DND-41 (cell line): Measurements from ENCODE around the gene RAD51AP1.

Source experiments
- ATAC-seq: fragments of 200-7000 bp; cut with Tn5 transposase; 3 replicates; pipeline ENCODE4 v1.9.1; 2021; ENCODE audit warnings: low read depth; ENCODE audit not compliant: insufficient read depth
- DNase-seq: peaks from one replicate; pipeline ENCODE4 v3.0.0-alpha.2; 2020
- H2AFZ ChIP-seq: 2 replicates; pipeline ENCODE4 v1.6.0; 2012; ENCODE audit warnings: low read depth, low read length
- H3K27ac ChIP-seq: 2 replicates; pipeline ENCODE4 v1.5.1; 2012; ENCODE audit warnings: low read length, inconsistent platforms
- H3K27me3 ChIP-seq: fragments of 200-600 bp; sonication (generic); 2 replicates; pipeline ENCODE4 v1.6.0; 2012; ENCODE audit warnings: low read length, mild to moderate bottlenecking, inconsistent platforms; ENCODE audit not compliant: insufficient read depth, poor library complexity
- H3K36me3 ChIP-seq: 2 replicates; pipeline ENCODE4 v1.5.1; 2012; ENCODE audit warnings: low read length, inconsistent platforms; ENCODE audit not compliant: insufficient read depth
- H3K4me1 ChIP-seq: 2 replicates; pipeline ENCODE4 v1.5.1; 2012; ENCODE audit warnings: mild to moderate bottlenecking, low read length; ENCODE audit not compliant: insufficient read depth
- H3K4me2 ChIP-seq: 2 replicates; pipeline ENCODE4 v1.6.0; 2012; ENCODE audit warnings: mild to moderate bottlenecking, moderate library complexity, low read length, inconsistent platforms; ENCODE audit not compliant: insufficient read depth
- H3K4me3 ChIP-seq, 2 experiments: fragments of 200-600 bp in 1 of 2; shearing (Covaris generic) in 1 of 2; 2 replicates each; pipeline ENCODE4 v1.5.1; 2012 to 2016; ENCODE audit warnings: inconsistent platforms in 2 of 2, low read length in 2 of 2, mild to moderate bottlenecking in 2 of 2, low read depth in 1 of 2, moderate library complexity in 1 of 2
- H3K79me2 ChIP-seq: 2 replicates; pipeline ENCODE4 v1.6.0; 2012; ENCODE audit warnings: low read length, inconsistent platforms; ENCODE audit not compliant: insufficient read depth
- H3K9ac ChIP-seq: 2 replicates; pipeline ENCODE4 v1.6.0; 2012; ENCODE audit warnings: low read depth, mild to moderate bottlenecking, inconsistent platforms, low read length, moderate library complexity
- H3K9me3 ChIP-seq: 2 replicates; pipeline ENCODE4 v1.5.1; 2012; ENCODE audit warnings: low read length, moderate library complexity, mild to moderate bottlenecking, inconsistent platforms; ENCODE audit not compliant: insufficient read depth, severe bottlenecking
- H4K20me1 ChIP-seq: 2 replicates; pipeline ENCODE4 v1.6.0; 2012; ENCODE audit warnings: low read length; ENCODE audit not compliant: insufficient read depth
- CTCF ChIP-seq: IDR thresholded peaks from 2 replicates; pipeline ENCODE4 v1.5.1; 2012; ENCODE audit warnings: borderline replicate concordance, low read length, moderate library complexity, mild to moderate bottlenecking; ENCODE audit not compliant: poor library complexity, severe bottlenecking; ENCODE audit errors: extremely low read depth
- EZH2 ChIP-seq: IDR thresholded peaks from 3 replicates; pipeline ENCODE4 v1.6.1; 2012; ENCODE audit warnings: borderline replicate concordance, low read depth, mild to moderate bottlenecking, moderate library complexity, low read length, inconsistent platforms; ENCODE audit not compliant: severe bottlenecking

RAD51AP1 gene

GRCh38 chr12:4586500-4586899 is 47.8 kb downstream of the RAD51AP1 start:
- Histone ChIP-seq H2AFZ (no peak overlapping the region), H3K4me3 (no peak overlapping the region), H3K9ac (no peak overlapping the region), H3K27me3 (no peaks in the 10 kb centered on the region), H3K4me2 (no peak overlapping the region), H3K79me2 (no peaks in the 10 kb centered on the region), H3K9me3 (no peaks in the 10 kb centered on the region), H4K20me1 (no peaks in the 10 kb centered on the region), H3K4me1 (no peaks in the 10 kb centered on the region), H3K36me3 (no peaks in the 10 kb centered on the region), H3K27ac (no peak overlapping the region)
- TF ChIP-seq CTCF (no peak), EZH2 (no peak)
- DNase-seq (no peak), ATAC-seq (no peak)

GRCh38 chr12:4587108-4587507 is 48.4 kb downstream of the RAD51AP1 start:
- Histone ChIP-seq H3K4me2 (no peak overlapping the region), H2AFZ (no peak overlapping the region), H3K36me3 (no peaks in the 10 kb centered on the region), H3K27me3 (no peaks in the 10 kb centered on the region), H3K9ac (no peak overlapping the region), H3K4me1 (no peaks in the 10 kb centered on the region), H3K27ac (no peak overlapping the region), H3K9me3 (no peaks in the 10 kb centered on the region), H4K20me1 (no peaks in the 10 kb centered on the region), H3K79me2 (no peaks in the 10 kb centered on the region), H3K4me3 (no peak overlapping the region)
- TF ChIP-seq EZH2 (no peak), CTCF (no peak)
- DNase-seq (no peak), ATAC-seq (no peak)

GRCh38 chr12:4588916-4589315 is 50.2 kb downstream of the RAD51AP1 start:
- H3K27ac ChIP-seq, result no peak overlapping the region
- no peak for ATAC-seq
- no peak overlapping the region for H3K9ac ChIP-seq
- H3K9me3 ChIP-seq, result no peaks in the 10 kb centered on the region
- no peaks in the 10 kb centered on the region for H3K79me2 ChIP-seq
- H2AFZ ChIP-seq, result no peak overlapping the region
- no peaks in the 10 kb centered on the region for H3K4me1 ChIP-seq
- DNase-seq, result no peak
- no peak overlapping the region for H3K4me3 ChIP-seq
- TF ChIP-seq EZH2 (no peak), CTCF (no peak)
- no peaks in the 10 kb centered on the region for H3K36me3 ChIP-seq
- H3K27me3 ChIP-seq, result no peaks in the 10 kb centered on the region
- H3K4me2 ChIP-seq, result no peak overlapping the region
- H4K20me1 ChIP-seq, result no peaks in the 10 kb centered on the region

- H3K9ac ChIP-seq, result no peak overlapping the region
- H4K20me1 ChIP-seq, result no peaks in the 10 kb centered on the region
- no peaks in the 10 kb centered on the region for H3K36me3 ChIP-seq
- no peaks in the 10 kb centered on the region for H3K9me3 ChIP-seq
- H3K4me3 ChIP-seq, result no peak overlapping the region
- no peak overlapping the region for H3K27ac ChIP-seq
- ATAC-seq (no peak), DNase-seq (no peak)
- no peak overlapping the region for H3K4me2 ChIP-seq
- H3K79me2 ChIP-seq, result no peaks in the 10 kb centered on the region
- no peak overlapping the region for H2AFZ ChIP-seq
- no peaks in the 10 kb centered on the region for H3K27me3 ChIP-seq
- H3K4me1 ChIP-seq, result no peaks in the 10 kb centered on the region
- no peak for TF ChIP-seq EZH2
- TF ChIP-seq CTCF, result no peak
These were observed 51.3 kb downstream of the RAD51AP1 start for GRCh38 chr12:4589941-4590340.
